GM18519 (cell line): Measurements from ENCODE around the gene MPO.

Experiments
- ATAC-seq: cut with Tn5 transposase; IDR thresholded peaks from one replicate; pipeline ENCODE4 v1.9.1; 2021; ENCODE audit warnings: mild to moderate bottlenecking, moderate library complexity; ENCODE audit not compliant: unreplicated experiment, low FRiP score

Gene MPO

GRCh38 chr17:58242171-58242784, 38.5 kb downstream of the MPO start:
- no peak for ATAC-seq

GRCh38 chr17:58239987-58240386, 40.7 kb downstream of the MPO start:
- ATAC-seq, result no peak

GRCh38 chr17:58238147-58238634, 42.5 kb downstream of the MPO start, which contains the start of gene LPO:
Gene LPO, plus strand, starts transcription at chr17:58238584. Its CDS starts 4,396 bp downstream, at chr17:58242980.
- ATAC-seq, result no peak

GRCh38 chr17:58236394-58236793, 44.3 kb downstream of the MPO start:
- no peak for ATAC-seq

- ATAC-seq, result no peak
Observed at GRCh38 chr17:58235821-58236220, 44.9 kb downstream of the MPO start.

GRCh38 chr17:58234512-58234911, 46.2 kb downstream of the MPO start:
- ATAC-seq, result no peak

- no peak for ATAC-seq
Observed at GRCh38 chr17:58233543-58233942, 47.2 kb downstream of the MPO start.

GRCh38 chr17:58232707-58233156, 48.0 kb downstream of the MPO start:
- ATAC-seq, result peak; percentile 59

GRCh38 chr17:58231641-58232040, 49.1 kb downstream of the MPO start:
- ATAC-seq, result no peak

GRCh38 chr17:58229881-58230280, 50.9 kb downstream of the MPO start:
- no peak for ATAC-seq

- no peak for ATAC-seq
Observed at GRCh38 chr17:58229384-58229783, 51.4 kb downstream of the MPO start.

- no peak for ATAC-seq
Observed at GRCh38 chr17:58228679-58229078, 52.1 kb downstream of the MPO start.

- ATAC-seq, result no peak
Observed at GRCh38 chr17:58227733-58228132, 53.0 kb downstream of the MPO start.

GRCh38 chr17:58224315-58224714, 56.4 kb downstream of the MPO start:
- no peak for ATAC-seq
